ENCODE measurements around the gene KLRF1. TPM values are rescaled to one million over a fixed set of nuclear protein-coding genes. Genes with fewer than 3 reads are reported as not detected.

The KLRF1 gene
- total RNA-seq, 1 experiment from 2014 or later, result not detected

- WGBS (ENCODE audit: extremely low coverage, insufficient read length, low lambda C conversion rate), result no CpG with 5 or more reads among the region's 2 CpGs
Observed at GRCh38 chr12:9810671-9811070, 16.6 kb upstream of the KLRF1 start.

More at GRCh38 chr12:9810671-9811070, 16.6 kb upstream of the KLRF1 start:
- Histone ChIP-seq H2AK5ac (ENCODE audit: insufficient read length, low read length) (no peak overlapping the region), H3K79me1 (ENCODE audit: insufficient read depth, low read depth, low read length, poor library complexity, severe bottlenecking) (no peaks in the 10 kb centered on the region), H3K27me3 (ENCODE audit: insufficient read depth, low read length) (no peaks in the 10 kb centered on the region), H3K27ac (ENCODE audit: insufficient read length, low read depth, low read length) (no peak overlapping the region), H2AFZ (ENCODE audit: low read length) (no peak overlapping the region), H3T11ph (ENCODE audit: low read length) (no peak overlapping the region), H3K4ac (ENCODE audit: low read depth, low read length) (no peak overlapping the region), H3K14ac (ENCODE audit: insufficient read depth, low read length) (no peak overlapping the region), H4K8ac (replicated peaks; ENCODE audit: insufficient read length, low read depth, low read length) (no peak overlapping the region), H3K23ac (ENCODE audit: insufficient read length, low read depth, low read length) (no peak overlapping the region), H3K79me2 (ENCODE audit: insufficient read depth, low read length) (no peaks in the 10 kb centered on the region), H4K91ac (ENCODE audit: insufficient read length, low read depth, low read length) (no peak overlapping the region), H3K4me1 (ENCODE audit: insufficient read depth, low read length) (no peaks in the 10 kb centered on the region), H4K5ac (ENCODE audit: insufficient read length, low read depth, low read length) (no peak overlapping the region), H2BK5ac (ENCODE audit: insufficient read length, low read length) (no peak overlapping the region), H2BK20ac (ENCODE audit: low read depth, low read length, poor library complexity, severe bottlenecking) (no peak overlapping the region), H2BK120ac (ENCODE audit: low read depth, low read length, poor library complexity, severe bottlenecking) (no peak overlapping the region), H3K4me2 (ENCODE audit: insufficient read depth, insufficient read length, low read length) (no peak overlapping the region), H4K20me1 (ENCODE audit: control insufficient read depth, insufficient read depth, insufficient read length) (no peaks in the 10 kb centered on the region), H3K9me3 (ENCODE audit: control insufficient read depth, low read depth, low read length) (no peaks in the 10 kb centered on the region), H3K18ac (ENCODE audit: insufficient read length, low read depth, low read length) (no peak overlapping the region), H2BK15ac (ENCODE audit: low read depth, low read length) (no peak overlapping the region), H3K23me2 (ENCODE audit: insufficient read length, low read depth, low read length, poor library complexity, severe bottlenecking) (no peaks in the 10 kb centered on the region), H3K56ac (ENCODE audit: insufficient read length, low read depth, low read length) (no peak overlapping the region), H3K9ac (ENCODE audit: extremely low read depth, insufficient read length, low read length) (no peak overlapping the region), H2BK12ac (ENCODE audit: insufficient read length, low read depth, low read length) (no peak overlapping the region)
- no peak for TF ChIP-seq CTCF (conservative IDR thresholded peaks at IDR 0.05)
- Mint-ChIP-seq H3K4me1 (peaks cover 7% of the 10 kb centered on the region in 2 experiments; a peak in 3 of 4 replicates), H3K27me3 (ENCODE audit: low read depth) (no peaks in the 10 kb centered on the region; the same call in 1 of the 2 replicates), H3K36me3 (ENCODE audit: insufficient read depth in 1 of 3, low read depth in 3 of 3) (no peaks in the 10 kb centered on the region), H3K27ac (no peak overlapping the region), H3K9me3 (no peaks in the 10 kb centered on the region), H3K4me3 (no peak overlapping the region)
- DNase-seq, result no peak
